Type B pancreatic cell (in vitro differentiated cells): ENCODE data around the gene PRAC2. TPM values are rescaled to one million over a fixed set of nuclear protein-coding genes. Genes with fewer than 3 reads are reported as not detected.

Source experiments
- DNase-seq: peaks from one replicate; pipeline ENCODE4 v3.0.0; 2021; ENCODE audit warnings: mixed read lengths; ENCODE audit not compliant: unreplicated experiment; ENCODE audit errors: extremely low spot score
- H3K27ac Mint-ChIP-seq: 2 replicates; pipeline ENCODE4 v1.8.0; 2021; ENCODE audit warnings: mild to moderate bottlenecking, mixed read lengths
- H3K27me3 Mint-ChIP-seq: 2 replicates; pipeline ENCODE4 v1.8.0; 2021; ENCODE audit warnings: mixed read lengths
- H3K36me3 Mint-ChIP-seq: 2 replicates; pipeline ENCODE4 v1.8.0; 2021; ENCODE audit warnings: mixed read lengths
- H3K4me1 Mint-ChIP-seq: one replicate; pipeline ENCODE4 v1.8.0; 2021; ENCODE audit warnings: mixed read lengths; ENCODE audit not compliant: unreplicated experiment
- H3K4me3 Mint-ChIP-seq: 2 replicates; pipeline ENCODE4 v1.8.0; 2021; ENCODE audit warnings: mild to moderate bottlenecking, mixed read lengths
- H3K9me3 Mint-ChIP-seq: 2 replicates; pipeline ENCODE4 v1.8.0; 2021; ENCODE audit warnings: mixed read lengths
- CTCF ChIP-seq: fragments of 200-600 bp; sonication (generic); conservative IDR thresholded peaks from 2 replicates; pipeline ENCODE4 v1.5.0; 2021; ENCODE audit warnings: antibody characterized with exemption, mild to moderate bottlenecking
- total RNA-seq: library from RNA; stranded (reverse); gene quantifications from 2 replicates; pipeline ENCODE4 v1.2.1, GENCODE V29; 2021; ENCODE audit warnings: low replicate concordance

The PRAC2 gene
- total RNA-seq, 1 donor from 2014 or later: not detected

- H3K9me3 Mint-ChIP-seq: no peaks in the 10 kb centered on the region
- H3K4me1 Mint-ChIP-seq: peaks cover 12% of the 10 kb centered on the region
- no peak for DNase-seq
- H3K27me3 Mint-ChIP-seq: peaks cover 100% of the 10 kb centered on the region
- H3K4me3 Mint-ChIP-seq: peak overlapping the region; percentile 13
- no peak for TF ChIP-seq CTCF
- H3K36me3 Mint-ChIP-seq: no peaks in the 10 kb centered on the region
- peak overlapping the region; percentile 9 for H3K27ac Mint-ChIP-seq
Measured at GRCh38 chr17:48723423-48724250, 652 bp downstream of the PRAC2 start.

GRCh38 chr17:48724251-48725003, 1.4 kb downstream of the PRAC2 start:
- TF ChIP-seq CTCF: peak; percentile 84
- H3K9me3 Mint-ChIP-seq: no peaks in the 10 kb centered on the region
- H3K4me1 Mint-ChIP-seq: peaks cover 9% of the 10 kb centered on the region
- H3K36me3 Mint-ChIP-seq: no peaks in the 10 kb centered on the region
- peak overlapping the region; percentile 50 for H3K27ac Mint-ChIP-seq
- peak overlapping the region; percentile 82 for H3K4me3 Mint-ChIP-seq
- peak; percentile 86 for DNase-seq
- peaks cover 100% of the 10 kb centered on the region for H3K27me3 Mint-ChIP-seq

GRCh38 chr17:48725004-48725287, 2.0 kb downstream of the PRAC2 start:
- no peak for DNase-seq
- Mint-ChIP-seq H3K36me3 (no peaks in the 10 kb centered on the region), H3K27me3 (peaks cover 100% of the 10 kb centered on the region), H3K4me1 (peaks cover 11% of the 10 kb centered on the region), H3K27ac (no peak overlapping the region), H3K9me3 (no peaks in the 10 kb centered on the region), H3K4me3 (no peak overlapping the region)
- no peak for TF ChIP-seq CTCF

GRCh38 chr17:48725288-48726064, 2.5 kb downstream of the PRAC2 start:
- peaks cover 7% of the 10 kb centered on the region for H3K4me1 Mint-ChIP-seq
- no peak overlapping the region for H3K27ac Mint-ChIP-seq

More at GRCh38 chr17:48725288-48726064, 2.5 kb downstream of the PRAC2 start:
- Mint-ChIP-seq H3K4me3 (no peak overlapping the region), H3K27me3 (peaks cover 100% of the 10 kb centered on the region), H3K9me3 (no peaks in the 10 kb centered on the region), H3K36me3 (no peaks in the 10 kb centered on the region)
- no peak for TF ChIP-seq CTCF
- no peak for DNase-seq
